GM18502 (cell line): ENCODE data around the gene CD2AP.

ENCODE experiments used
- ATAC-seq: cut with Tn5 transposase; IDR thresholded peaks from one replicate; pipeline ENCODE4 v1.9.1; 2021; ENCODE audit warnings: mild to moderate bottlenecking; ENCODE audit not compliant: unreplicated experiment, poor library complexity

CD2AP gene

DNA sequence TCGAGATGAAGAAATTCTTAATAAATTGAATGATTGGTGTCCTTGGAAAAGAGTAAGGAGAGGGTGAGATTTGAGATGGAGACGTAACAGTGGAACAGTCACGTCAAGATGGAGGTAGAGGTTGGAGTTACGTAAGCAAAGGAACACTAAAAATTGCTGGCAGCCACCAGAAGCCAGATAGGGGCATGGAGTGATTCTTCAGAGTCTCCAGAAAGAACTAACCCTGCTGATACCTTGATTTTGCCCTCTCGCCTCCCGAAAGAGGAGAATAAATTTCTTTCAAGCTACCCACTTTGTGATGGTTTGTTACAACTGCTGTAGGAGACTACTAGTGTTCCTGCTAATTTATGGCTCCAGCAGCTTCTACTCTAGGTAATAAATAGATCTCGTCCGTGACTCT lies 17.6 kb downstream of the CD2AP start:
- no peak for ATAC-seq

DNA sequence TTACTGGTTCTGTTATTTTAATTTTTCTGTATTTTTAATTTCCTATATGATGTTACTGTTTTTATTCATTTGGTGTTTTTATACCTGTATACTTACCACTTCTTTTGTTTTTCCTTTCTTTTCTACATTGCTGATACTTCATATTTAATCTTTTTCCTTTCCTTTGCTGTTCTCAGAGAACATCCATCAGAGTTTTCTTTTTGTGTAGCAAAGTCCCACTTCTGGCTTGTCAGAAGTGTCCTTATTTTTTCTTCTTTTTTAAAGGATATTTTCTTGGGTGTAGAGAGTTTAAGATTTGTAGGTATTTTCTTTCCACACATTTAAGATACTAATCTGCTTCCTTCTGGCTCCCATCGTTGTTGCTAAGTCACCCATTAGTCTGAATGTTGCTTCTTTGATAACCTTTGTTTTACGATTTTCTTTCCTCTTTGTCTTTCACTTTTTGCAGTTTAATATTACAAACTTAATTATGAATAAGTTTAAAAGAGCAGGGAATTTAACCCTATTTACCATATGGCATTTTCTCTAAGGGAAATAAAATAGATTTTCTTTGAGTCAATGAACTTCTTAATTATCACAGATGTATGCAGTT lies 18.5 kb downstream of the CD2AP start:
- ATAC-seq: no peak

DNA sequence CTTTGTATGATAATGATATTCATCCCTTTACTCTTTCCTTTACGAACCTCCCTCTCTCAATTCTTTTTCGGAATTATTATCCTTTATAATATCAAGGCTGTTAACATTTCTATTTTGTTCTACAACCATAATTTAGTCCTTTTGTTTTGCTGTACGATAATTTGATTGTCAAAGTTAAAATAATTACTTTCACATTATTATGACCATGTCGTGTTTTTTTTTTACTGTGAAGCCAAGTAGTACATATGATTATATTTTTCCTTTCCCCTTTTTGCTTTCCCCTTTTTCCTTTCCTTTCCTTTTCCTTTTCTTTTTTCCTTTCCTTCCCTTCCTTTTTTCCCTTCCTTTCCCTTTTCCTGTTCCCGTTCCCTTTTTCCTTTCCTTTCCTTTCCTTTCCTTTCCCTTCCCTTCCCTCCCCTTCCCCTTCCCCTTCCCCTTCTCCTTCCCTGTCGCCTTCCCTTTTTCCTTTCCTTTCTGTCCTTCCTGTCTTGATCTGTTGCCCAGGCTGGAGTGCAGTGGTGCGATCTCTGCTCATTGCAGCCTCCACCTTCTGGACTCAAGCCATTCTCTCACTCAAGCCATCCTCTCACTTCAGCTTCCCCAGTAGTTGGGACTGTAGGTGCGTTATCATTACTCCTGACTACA lies 19.5 kb downstream of the CD2AP start:
- ATAC-seq: no peak

DNA sequence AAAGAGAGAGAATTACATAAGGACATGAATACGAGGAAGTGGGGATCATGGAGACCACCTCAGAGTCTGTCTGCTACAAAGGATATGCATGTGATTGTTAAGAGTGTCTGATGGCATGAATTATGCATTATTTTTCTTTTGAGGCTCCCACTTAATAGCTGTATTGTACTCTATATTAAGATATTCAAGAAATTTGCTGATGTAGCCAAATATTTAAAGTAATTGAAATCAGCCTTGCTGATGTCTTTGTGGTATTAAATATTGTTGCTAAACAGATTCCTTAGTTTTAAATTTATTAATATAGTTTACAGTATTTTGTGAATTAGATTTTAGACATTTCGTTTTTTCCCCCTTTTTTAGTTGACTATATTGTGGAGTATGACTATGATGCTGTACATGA lies 25.3 kb downstream of the CD2AP start:
- no peak for ATAC-seq

DNA sequence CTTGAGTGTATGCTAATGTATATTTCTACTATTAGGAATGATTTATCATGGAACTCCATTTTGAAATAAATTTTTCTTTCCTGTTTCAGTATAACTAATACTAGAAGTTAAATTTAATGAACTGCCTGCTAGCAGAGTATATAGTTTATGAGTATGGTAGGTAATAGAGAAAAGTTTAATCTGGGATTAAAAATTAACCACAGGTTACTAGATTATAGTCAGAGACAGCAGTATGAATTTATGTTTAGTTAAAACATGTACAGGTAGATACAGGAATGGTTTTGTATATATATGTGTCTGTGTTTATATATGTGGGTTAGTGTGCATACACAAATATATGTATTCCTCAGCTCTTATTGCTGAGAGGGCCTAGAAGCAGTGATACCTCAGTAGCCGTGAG lies 32.3 kb downstream of the CD2AP start:
- no peak for ATAC-seq

DNA sequence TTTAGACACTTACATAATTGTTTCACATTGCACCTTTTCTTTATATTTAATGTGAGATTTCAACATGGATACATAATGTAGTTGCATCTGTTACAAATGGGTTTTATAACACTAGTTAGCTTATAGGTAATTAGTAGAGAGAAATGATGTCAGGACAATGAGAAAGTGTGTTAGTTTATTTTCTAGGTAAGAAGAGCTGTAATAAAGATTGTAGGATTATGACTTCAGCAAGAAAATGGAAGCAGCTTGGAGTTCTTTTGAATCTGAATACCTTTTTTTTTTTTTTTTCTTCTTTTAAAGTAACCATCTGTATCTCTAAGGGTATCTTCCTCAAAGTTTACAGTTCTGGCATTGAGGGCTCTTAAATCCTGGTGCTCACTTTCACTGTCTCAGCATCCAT lies 35.3 kb downstream of the CD2AP start:
- ATAC-seq: no peak

DNA sequence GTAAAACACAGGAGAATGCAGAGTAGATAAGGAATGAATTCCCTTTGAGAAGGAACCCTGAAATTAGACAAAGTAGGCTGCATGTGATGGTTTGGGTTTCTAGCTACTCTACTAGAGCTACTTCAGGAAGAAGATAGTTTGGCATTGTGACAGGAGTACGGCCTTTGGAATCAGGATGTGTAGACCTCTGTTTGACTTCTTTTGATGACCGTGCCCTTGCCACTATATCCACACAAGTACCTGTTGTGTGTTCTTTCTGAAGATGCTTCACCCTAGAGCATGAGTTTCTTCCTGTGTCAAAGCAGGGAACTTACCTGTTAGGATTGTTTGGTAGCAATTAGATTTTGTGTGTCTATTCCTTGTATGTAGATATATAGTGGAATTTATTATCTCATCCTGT lies 41.7 kb downstream of the CD2AP start:
- no peak for ATAC-seq

DNA sequence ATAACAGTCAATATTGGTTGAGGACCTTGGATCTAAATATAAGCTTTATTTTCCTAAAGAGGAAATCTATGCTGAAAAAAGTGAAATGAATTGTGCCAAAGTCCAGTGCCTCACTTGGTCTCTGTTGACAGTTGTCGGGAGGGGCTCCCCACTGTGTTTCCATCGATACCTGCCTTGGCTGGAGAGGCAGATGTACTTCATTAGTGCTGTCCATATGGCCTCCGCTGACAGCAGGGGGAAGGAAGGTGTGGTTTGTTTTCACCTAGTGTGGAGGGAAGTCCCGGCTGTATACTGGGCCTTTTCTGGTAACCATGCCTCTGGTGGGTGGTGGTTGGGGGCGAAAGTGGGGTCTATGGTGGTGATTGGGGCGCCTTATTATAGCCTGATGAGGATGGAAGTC lies 42.7 kb downstream of the CD2AP start:
- no peak for ATAC-seq

DNA sequence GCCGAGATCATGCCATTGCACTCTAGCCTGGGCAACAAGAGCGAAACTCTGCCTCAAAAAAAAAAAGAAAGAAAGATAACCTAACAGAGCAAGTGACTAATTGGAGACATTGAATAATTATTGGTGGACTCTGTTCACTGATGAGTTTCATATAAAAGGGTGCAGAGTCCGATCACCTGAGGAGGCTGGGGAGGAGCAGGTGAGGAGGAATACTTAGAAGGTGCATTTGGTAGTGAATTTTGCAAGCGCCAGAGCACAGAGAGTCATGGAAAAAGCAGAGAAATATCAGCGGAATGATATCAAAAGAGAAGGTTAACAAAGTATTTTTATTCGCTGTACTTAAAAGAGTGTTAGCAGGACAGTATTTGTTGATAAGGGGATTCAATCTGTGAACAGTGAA lies 44.4 kb downstream of the CD2AP start:
- ATAC-seq: no peak

DNA sequence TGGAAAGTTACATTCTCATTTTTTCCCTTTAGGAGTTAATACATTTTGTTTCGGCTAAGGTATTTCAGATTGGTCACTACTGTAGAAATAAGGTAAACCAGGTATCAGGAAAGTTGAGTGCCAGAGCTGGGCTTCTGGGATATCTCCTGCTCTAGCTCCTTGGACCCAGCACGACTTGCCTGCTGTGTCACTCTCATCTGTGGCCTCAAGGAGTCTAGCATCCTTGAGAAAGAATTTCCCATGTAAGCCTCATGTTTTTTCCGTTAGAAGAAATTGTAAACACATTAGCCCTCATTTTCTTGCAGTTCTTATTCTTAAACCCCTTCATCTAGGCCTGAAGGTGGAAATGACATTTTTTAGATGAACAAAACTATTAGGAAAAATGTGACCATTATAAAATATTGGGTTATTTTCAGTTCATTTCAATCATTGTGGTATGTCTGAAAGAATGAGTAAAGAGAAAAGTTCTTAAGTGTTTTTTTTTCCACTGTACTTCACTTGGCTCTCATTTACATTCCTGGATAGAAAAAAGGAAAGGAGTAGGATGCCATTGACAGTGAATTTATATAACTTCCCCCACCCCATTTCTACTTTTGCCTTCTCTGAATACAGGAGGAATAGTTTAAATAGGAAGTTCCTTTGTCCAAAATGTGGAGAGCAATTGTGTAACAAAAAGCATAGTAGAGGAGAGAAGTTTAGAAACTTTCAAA lies 46.7 kb downstream of the CD2AP start:
- ATAC-seq: no peak

DNA sequence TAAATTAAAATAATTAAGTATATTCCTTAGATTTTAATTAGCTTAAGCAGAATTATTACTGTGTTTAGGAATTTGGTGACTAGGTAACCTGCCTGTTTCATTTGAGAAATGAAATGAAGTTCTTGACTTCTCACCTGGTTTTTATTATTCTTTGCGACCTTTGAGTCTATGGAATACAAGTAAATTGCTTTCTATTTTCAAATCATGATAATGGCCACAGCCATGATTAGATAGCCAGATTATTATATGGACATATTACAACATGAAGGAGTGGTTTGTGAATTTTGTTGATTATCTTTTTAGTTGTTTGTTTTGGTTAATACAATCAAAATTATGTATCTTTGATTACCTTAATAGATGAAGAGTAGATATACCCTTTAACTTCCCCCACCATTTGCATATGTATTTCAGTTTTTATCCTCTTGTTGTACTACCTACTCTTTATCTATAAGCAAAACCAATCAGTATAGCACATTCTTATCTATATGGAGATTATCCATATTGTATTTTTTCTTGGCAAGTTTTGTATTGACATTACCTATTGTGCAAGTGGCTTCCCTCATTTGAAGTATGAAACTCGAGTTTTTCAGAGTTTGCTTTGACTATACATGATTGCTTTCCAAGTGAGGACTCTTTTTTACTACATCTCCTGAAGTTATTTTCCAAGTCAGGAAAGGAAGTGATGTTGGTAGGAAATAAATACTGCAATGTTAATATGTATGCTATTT lies 47.9 kb downstream of the CD2AP start:
- ATAC-seq: no peak

DNA sequence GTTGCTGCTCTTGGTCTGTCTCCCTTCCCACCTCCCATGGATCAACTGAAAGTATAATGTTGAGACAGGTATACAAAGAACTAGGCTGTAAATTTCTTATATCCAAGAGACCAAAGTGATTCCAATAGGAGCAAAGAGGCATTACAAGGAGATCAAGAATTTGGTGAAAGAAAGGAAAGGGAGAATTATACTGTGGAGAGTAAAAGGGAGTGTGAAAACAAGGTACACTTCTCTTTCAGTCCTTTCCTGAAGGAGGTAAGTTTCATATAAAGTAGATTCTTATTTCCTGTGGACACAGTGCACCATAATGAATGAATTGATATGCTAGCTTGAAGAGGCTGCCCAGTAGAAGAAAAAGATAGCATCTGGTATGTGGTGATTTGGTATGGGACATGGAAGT lies 49.7 kb downstream of the CD2AP start:
- ATAC-seq: no peak

DNA sequence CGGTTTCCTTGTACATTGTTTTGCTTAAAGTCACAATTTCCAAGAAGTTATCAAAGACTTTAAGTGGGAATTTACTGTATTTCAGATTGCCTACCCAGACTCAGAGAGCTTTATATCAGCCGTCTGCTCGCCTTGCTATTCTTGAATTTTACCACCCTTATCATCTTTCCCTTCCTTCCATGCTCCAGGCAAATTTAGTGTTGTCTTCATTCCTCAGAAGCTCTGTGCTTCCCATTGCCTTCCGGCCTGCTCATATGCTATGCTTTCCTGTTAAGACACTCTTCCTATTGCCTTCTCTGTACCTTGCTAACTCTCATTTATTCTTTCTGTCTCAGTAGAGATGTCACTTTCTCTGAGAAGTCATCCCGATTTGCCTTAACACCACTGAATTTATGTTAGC lies 52.1 kb downstream of the CD2AP start:
- ATAC-seq: no peak

DNA sequence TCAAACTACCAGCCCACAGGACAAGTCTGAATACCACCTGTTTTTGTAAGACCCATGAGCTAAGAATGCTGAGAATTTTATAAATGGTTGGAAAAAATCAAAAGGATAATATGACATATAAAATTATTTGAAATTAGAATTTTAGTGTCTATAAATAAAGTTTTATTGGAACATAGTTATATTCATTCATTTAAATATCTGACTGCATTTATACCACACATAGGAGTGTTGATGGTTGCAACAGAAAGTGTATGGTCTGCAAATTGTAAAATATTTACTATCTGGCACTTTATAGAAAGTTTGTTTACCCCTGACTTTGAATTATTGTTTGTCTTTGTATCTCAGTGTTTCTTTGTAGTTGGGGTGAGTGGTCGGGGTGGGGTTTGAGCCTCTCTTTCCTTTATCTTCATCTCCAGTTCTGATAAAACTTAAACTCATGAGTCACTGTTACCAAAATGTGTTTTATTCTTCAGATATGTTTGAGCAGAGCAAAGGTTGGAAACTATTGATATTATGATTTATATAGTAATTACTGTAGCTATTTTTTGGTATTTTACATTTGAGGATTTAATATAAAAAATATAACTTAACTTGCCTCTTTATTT lies 55.5 kb downstream of the CD2AP start:
- ATAC-seq: no peak

DNA sequence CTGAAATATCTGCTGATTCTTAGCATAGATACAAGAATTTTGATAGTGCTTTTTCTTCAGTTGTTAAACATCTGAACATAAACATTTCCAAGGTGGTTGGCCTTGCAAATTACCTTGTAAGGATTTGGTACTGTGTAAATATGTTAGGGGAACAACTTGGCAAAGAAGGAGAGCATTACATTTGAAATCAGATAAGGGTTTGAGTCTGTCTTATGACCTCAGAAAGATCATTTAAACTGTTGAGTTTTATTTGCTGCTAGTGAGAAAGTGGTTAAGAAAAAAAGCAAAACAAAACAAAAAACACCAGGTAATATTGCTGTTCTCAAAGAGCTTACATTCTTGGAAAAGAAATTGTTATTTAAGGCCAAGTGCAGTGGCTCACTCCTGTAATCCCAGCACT lies 56.5 kb downstream of the CD2AP start:
- no peak for ATAC-seq

DNA sequence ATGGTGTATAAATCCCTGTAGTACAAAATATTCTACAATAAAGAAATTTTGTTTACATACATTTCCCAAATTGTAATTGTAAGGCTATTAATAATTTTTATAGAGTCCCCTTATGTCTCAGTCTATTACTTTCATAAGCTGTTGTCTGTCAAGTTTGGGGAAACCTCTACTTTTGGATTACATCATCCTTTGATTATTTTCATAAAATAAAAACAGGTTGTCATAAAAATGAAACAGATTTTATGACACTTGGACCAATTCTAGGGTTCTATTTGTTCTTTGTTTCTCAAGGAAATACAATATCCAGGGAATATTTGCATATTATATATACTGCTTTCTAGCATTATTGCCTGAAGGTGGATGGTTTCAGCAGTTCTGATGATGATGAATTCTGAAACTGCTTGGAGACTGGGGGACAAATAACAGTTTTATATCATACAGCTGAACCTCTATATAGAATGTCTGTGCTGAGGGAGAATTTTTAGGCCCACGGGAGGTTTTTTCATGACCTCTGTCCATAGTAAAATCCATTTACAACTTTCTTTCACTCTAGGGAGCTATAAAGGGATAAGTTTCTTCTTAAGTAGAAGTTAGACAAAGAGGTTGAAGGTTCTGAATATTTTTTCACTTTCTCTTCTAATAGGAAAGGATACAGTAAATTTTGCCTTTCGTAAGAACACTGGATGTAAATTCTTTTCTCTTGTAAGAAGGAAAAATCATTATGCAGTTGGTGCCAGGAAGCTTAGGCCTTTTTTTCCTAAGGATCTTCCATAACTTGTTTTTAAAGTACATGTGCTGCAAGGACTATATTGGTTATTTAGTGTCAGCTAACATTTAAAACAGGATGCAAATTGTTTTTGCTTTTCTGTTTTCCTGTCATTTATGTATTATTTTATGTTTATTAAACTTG lies 58.0 kb downstream of the CD2AP start:
- ATAC-seq: no peak

DNA sequence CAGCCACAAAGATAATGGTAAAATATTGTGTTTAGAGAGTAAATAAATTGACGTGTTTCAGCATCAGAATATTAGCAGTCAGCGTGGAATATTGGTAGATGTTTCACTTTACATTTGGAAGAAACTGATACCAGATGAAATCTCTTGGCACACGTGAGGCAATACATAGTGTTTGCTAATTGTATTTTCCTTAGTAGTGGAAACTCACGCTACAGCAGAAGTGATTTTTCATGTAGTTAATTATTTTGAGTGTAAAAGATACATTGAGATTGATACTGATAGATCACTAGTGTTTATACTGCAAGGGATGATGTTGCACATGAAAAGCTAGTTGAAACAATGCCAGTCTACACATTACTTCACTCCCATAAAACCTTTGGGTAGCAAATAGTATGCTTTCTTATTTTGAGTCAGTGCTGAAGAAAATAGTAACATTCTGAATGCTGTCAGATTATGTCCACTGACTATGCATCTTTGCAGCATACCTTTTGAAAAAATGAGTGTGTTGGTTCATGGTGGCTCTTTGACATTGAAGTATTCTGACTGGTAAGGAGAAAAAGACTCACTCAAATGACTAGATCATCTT lies 59.3 kb downstream of the CD2AP start:
- no peak for ATAC-seq

DNA sequence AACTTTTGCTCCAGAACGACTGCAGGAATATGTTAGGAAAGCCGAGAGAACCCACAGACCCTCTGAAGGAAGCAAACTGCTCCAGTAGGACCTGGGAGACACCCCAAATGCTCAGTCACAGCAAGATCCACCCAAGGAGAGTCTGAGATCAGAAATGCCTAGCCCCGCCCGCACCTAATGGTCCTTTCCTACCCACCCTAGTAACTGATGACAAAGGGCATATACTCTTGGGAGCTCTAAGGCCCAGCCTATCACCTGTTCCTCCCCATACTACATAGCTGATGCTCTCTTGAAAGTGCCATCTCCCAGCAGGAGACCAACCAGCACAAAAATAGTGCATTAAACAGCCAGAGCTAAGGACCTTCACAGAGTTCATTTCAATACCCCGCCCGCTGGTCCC lies 67.6 kb downstream of the CD2AP start:
- no peak for ATAC-seq

DNA sequence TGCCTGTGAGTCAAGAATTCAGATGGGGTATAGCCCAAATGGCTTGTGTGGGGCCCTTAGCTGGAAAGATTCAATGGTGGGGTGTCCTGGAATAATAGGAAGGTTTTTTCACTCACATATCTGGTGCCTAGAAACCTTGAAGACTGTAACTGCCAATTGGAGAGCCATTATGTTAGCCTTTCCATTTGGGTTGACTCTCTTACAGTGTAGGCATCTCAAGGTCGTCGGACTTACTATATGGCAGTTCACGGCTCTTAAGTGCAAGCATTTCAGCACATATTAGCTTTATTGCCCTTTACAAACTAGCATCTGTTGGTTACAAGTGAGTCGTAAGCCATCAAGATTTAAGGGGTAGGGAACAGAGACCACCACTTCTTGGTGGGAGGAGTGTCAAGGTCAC lies 74.1 kb downstream of the CD2AP start:
- ATAC-seq: no peak

DNA sequence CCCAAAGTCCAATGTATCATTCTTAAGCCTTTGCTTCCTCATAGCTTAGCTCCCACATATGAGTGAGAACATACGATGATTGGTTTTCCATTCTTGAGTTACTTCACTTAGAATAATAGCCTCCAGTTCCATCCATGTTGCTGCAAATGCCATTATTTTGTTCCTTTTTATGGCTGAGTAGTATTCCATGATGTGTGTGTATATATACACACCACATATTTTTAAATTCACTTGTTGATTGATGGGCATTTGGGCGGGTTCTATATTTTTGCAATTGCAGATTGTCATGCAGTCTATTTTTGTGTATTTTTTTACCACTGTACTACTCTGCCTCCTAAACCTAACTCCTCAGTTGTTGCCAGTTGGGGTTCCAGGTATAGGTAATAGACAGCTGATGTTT lies 74.7 kb downstream of the CD2AP start:
- no peak for ATAC-seq
